ENCODE measurements around the gene SPHK1.

- TF ChIP-seq RAD21 (IDR thresholded peaks at IDR 0.05; ENCODE audit: low read depth): no peak
- TF ChIP-seq TAF1 (IDR thresholded peaks at IDR 0.05; ENCODE audit: low read depth): no peak
- no peak for TF ChIP-seq TEAD4 (IDR thresholded peaks at IDR 0.05)
- TF ChIP-seq CEBPB (IDR thresholded peaks at IDR 0.05): no peak
- TF ChIP-seq FOXM1 (IDR thresholded peaks at IDR 0.05; ENCODE audit: borderline replicate concordance, low read depth): no peak
- TF ChIP-seq, protein P1, sequence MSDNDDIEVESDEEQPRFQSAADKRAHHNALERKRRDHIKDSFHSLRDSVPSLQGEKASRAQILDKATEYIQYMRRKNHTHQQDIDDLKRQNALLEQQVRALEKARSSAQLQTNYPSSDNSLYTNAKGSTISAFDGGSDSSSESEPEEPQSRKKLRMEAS (IDR thresholded peaks at IDR 0.05): no peak
- TF ChIP-seq YY1 (IDR thresholded peaks at IDR 0.05; ENCODE audit: low read depth): no peak
These were observed 32.0 kb downstream of the SPHK1 start for GRCh38 chr17:76416457-76416856.

All from Ishikawa (cell line).